GM21825 (cell line): ENCODE data around the gene CYP4F12.

ENCODE experiments used
- ATAC-seq: cut with Tn5 transposase; IDR thresholded peaks from one replicate; pipeline ENCODE4 v1.9.1; 2021; ENCODE audit warnings: mild to moderate bottlenecking, moderate library complexity; ENCODE audit not compliant: unreplicated experiment

The CYP4F12 gene

GRCh38 chr19:15701757-15702533 lies 29.1 kb downstream of the CYP4F12 start:
- ATAC-seq = no peak

DNA sequence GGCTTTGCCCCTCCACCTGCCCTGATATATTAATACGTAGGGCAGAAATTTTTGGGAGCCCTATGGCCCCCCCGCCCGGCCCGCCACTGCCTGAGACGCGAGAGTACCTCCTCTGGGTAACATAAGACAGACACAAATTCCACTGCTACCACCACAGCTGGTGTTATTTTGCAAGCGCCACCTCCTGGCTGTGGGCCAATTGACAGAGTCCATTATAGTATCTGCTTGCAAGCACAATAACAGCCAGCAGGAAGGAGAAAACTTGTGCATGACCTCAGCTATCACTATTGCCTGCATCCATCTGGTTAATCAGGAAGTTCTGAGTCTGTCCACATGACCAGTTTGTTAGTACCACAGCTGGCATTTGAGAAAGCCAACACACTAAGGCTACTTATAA lies 29.6 kb downstream of the CYP4F12 start:
- ATAC-seq = no peak

- no peak for ATAC-seq
Observed at GRCh38 chr19:15714638-15715037, 41.8 kb downstream of the CYP4F12 start.

DNA sequence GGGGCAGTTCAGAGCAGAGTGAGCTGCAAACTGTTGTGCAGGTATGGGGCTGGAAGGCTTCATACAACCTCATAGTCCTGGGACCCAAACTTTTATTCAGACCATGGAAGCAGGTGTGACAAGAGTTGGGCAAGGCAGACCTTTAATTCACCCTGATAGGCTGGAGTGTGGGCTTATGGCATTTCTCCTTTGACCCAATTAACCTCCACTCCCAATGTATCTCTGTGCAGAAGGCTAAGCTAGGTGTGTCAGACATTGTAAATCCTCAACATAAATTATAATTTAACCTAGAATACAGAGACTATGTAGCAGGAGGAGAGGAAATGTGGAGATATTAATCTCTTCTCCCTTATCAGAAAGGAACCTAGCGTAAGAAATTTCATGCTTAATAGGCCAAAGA lies 42.8 kb downstream of the CYP4F12 start:
- no peak for ATAC-seq

GRCh38 chr19:15717809-15718208 lies 44.9 kb downstream of the CYP4F12 start:
- ATAC-seq = no peak

GRCh38 chr19:15721268-15721667 lies 48.4 kb downstream of the CYP4F12 start:
- no peak for ATAC-seq

DNA sequence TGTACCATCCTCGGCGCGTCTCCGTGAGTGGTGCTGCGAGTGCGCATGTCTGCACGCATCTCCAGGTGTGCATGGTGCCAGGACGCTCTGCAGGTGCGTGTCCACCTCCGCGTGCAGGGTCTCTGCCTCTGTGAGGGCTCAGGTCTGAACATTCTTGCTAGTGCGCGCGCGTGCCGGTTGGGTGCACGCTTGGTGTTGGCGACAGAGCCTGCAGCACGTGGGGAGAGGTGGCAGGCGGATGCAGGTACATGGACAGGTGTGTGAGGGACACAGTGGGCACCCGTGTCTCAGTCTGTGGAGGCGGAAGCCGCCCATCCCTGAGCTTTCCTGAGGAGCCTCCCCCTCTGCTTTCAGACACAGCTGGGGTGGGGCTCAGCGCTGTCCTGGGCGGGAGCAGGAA lies 50.1 kb downstream of the CYP4F12 start:
- no peak for ATAC-seq

DNA sequence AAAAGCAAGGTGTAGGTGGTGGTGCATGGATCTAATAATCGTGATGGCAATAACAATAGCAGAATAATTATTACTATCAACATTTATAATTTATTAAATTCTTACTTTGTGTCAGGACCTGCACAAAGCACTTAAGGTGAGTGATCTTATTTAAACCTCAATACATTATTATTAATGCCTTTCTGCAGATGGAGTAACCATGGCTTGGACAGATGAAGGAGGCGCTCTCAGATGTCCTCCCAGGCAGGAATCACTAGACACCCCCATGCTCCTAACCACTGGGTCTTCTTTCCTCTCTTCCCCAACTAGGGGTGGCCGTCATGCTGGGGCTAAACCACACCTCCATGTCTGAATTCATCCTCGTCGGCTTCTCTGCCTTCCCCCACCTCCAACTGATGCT lies 54.8 kb downstream of the CYP4F12 start, which contains the start of gene OR10H2:
Gene OR10H2 (plus strand): TSS at position 301 of the 400 bp plus-strand sequence. CDS start 20 bp downstream, at position 321.
- ATAC-seq = no peak

DNA sequence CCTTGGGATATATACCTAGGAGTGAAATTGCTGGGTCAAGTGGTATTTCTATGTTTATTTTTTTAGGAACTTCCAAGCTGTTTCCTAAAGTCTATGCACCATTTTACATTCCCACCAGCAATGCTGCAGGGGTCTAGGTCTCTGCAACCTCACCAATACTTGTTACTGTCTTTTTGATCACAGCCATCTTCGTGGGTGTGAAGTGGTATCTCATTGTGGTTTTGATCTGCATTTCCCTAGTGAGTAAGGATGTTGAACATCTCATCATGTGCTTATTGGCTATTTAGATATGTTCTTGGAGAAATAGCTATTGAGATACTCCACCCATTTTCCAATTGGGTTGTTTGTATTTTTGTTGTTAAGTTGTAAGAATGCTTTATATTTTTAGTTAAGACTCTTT lies 57.7 kb downstream of the CYP4F12 start:
- no peak for ATAC-seq

DNA sequence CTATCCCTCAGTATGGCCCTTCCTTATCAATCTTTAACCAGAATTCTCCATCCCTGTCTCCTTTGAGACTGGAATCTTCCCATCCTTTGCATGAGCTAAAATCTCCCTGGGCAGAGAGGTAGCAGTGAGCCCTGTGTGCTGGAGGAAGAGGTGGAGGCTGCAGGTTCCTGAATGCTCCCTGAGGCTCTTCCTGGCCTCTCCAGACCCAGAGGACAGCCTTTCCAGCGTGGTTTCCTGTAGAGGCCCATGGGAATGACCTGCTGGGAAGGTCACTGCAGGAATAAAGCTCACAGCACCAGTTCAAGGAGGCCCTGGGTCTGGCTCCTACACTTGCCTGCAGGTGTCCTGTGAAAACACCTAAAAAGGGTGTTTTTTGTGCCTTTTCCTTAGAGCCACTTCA lies 59.5 kb downstream of the CYP4F12 start:
- ATAC-seq = no peak

- no peak for ATAC-seq
Observed at GRCh38 chr19:15733895-15734294, 61.0 kb downstream of the CYP4F12 start.

DNA sequence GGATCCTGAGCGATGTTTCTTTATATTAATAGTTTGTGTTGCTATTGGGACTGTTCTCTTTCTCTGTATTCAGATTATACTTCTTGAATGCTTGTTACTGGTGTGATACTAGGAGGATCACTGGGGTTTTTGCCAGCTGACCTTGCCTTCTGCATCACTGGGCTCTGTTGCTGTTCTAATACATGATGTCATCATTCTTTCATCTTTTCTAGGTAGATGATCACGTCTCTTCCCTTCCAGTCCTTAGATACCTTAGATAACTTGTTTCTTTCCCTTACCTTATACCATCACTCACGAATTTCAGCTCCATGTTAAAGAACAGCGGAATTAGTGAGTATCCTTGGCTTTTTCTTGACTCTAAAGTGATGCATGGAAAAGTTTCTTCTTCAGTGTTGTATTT lies 64.8 kb downstream of the CYP4F12 start, which contains the start of gene OR10H3:
Gene OR10H3 (plus strand): TSS at position 264 of the 400 bp plus-strand sequence. CDS start 3,408 bp downstream, outside the sequence.
- no peak for ATAC-seq

GRCh38 chr19:15740785-15741184 lies 67.9 kb downstream of the CYP4F12 start:
- ATAC-seq = no peak
